HTERT RPE-1 (cell line): ENCODE results near the gene FGA.

Experiments
- in situ Hi-C: fragments of 300-500 bp; cut with MboI; formaldehyde crosslinking; loops from 4 replicates; pipeline ENCODE4 v1.14.3; 2020; ENCODE audit warnings: low sequenced_read_pairs

The FGA gene

DNA sequence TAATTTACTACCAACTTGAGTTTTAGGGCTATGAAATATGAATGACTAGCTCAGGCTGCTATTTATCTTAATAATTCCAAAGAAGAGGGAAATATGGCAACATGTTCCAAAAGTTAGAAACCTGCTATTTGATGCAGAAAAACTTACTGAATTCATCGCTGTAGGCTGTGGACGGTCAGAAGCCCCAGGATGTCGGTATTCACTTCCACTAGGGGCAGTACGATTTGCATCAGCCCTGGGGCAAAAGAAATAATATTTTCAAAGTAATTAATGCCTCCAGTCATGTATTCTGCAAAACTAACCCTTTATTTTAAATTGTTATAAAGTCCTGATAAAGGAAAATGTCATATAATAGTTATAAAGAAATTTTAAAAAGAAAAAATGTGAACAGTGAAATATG, 44.9 kb downstream of the FGA start:
- in situ Hi-C loops = no loop called here

DNA sequence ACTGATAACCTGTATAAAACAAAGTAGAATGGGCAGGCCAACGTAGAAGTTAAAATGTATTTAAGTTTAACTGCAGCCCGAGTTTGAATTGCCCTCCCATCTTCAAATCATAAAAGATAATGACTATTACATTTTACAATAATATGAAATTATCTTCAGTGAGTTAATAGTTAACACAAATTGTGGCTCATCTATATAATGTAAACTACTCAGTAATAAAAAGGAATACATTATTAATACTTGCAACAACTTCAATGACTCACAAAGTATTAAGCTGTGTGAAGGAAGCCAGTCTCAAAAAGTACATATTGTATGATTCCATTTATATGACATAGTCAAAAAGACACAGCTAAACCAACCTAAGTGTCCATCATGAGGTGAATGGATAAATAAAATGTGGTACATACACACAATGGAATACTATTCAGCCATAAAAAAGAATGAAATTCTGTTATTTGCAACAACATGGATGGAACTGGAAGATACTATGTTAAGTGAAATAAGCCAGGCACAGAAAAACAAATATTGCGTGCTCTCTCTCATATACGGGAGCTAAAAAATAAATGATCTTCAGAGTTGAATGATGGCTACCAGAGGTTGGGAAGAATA, 48.2 kb downstream of the FGA start:
- in situ Hi-C loops = no loop called here
